HG03432 (cell line): ENCODE measurements around the gene KCNK4.

Source experiments
- ATAC-seq: cut with Tn5 transposase; IDR thresholded peaks from one replicate; pipeline ENCODE4 v1.9.1; 2021; ENCODE audit warnings: mild to moderate bottlenecking, moderate library complexity; ENCODE audit not compliant: unreplicated experiment

The KCNK4 gene

DNA sequence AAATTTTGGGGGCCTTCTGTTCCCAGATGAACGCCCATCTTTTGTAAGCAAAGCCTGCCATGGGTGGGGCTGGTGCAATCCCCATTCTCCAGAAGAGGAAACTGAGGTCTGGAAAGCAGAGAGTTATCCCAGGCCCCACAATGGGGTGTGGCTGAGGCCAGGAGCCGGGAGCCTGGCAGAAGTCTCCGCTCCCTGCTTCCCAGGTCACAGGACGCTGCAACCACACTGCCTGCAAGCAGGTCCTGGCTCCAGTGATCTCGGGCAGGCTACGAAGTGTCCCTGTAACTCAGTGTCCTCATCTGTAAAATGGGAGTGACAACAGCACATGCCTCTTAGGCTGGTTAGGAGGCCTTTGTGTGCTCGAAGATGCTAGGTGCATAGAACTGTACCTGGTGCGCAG, 38.1 kb upstream of the KCNK4 start:
- ATAC-seq, result no peak

- ATAC-seq, result no peak
Measured at GRCh38 chr11:64253481-64253880, 37.6 kb upstream of the KCNK4 start.

DNA sequence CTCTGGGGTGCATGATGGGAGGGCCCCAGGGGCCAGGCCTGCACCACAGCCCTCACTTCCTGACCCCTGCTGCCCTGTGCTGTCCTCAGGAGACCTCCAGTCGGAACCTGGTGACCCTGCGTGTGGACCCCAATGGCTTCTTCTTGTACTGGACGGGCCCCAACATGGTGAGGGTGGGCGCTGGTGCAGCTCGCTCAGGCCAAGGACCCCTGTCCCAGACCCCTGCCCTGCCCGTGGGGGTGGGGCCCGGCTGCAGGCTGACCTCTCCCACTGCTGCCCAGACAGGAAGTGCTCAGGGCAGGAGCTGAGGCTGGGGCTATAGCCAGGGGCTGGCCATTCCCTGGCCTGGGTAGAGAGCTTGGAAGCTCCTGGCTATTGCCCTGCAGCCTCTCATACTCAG, 36.8 kb upstream of the KCNK4 start:
- no peak for ATAC-seq

GRCh38 chr11:64255135-64256128, 35.7 kb upstream of the KCNK4 start:
- ATAC-seq, result no peak

GRCh38 chr11:64256300-64256699, 34.8 kb upstream of the KCNK4 start:
- ATAC-seq, result no peak

DNA sequence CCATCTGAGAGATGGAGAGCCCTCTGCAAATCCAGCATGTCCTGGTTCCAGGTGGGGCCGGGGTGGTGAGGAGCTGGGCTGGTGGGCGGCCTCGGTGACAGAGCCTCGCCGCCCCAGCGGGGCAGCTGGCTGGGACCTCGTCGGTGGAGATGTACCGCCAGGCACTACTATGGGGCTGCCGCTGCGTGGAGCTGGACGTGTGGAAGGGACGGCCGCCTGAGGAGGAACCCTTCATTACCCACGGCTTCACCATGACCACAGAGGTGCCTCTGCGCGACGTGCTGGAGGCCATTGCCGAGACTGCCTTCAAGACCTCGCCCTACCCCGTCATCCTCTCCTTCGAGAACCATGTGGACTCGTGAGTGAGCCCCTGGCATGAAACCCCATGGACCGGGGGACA, 32.7 kb upstream of the KCNK4 start:
- ATAC-seq, result no peak

DNA sequence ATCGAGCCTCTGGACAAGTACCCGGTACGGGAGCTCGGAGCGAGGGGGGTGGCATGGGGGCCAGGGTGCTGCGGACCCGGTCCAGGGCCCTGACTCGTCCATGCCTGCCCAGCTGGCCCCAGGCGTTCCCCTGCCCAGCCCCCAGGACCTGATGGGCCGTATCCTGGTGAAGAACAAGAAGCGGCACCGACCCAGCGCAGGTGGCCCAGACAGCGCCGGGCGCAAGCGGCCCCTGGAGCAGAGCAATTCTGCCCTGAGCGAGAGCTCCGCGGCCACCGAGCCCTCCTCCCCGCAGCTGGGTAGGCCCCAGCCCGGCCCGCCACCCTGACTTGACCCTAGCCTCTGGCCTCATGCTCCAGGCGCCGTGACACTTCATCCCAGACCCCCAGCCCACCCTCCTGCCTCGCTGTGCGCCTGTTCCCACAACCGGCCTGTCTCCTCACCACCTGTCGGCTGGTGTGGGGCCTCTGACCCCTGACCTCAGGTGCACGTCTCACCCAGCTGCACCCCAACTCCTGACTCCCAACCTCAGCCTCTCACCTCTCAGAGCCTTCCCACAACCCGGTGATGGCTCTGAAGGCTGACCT, 32.1 kb upstream of the KCNK4 start:
- ATAC-seq, result no peak

DNA sequence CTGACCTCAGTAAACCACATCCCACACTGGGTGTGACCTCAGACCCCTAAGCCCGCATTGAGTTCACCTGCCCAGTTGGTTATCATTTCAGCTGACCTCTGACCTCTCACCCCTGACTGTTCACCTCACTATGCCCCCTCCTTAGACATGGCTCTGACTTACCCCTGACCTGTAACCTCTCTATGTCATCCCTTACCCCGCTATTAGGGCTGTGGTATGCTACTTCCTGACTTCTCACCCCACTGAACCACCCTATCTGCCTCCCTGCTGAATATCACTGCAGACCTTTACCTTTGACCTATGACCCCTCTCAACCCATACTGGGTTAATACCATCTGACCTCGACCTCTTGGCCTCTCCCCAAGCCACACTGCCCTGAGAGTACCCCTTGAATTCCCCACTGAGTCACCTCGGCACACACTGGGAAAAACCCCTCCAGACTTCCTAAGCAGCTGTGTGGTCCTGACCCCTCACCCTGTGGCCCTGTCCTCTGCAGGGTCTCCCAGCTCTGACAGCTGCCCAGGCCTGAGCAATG, 31.5 kb upstream of the KCNK4 start:
- ATAC-seq, result no peak

GRCh38 chr11:64260147-64260708, 30.9 kb upstream of the KCNK4 start:
- ATAC-seq, result no peak

DNA sequence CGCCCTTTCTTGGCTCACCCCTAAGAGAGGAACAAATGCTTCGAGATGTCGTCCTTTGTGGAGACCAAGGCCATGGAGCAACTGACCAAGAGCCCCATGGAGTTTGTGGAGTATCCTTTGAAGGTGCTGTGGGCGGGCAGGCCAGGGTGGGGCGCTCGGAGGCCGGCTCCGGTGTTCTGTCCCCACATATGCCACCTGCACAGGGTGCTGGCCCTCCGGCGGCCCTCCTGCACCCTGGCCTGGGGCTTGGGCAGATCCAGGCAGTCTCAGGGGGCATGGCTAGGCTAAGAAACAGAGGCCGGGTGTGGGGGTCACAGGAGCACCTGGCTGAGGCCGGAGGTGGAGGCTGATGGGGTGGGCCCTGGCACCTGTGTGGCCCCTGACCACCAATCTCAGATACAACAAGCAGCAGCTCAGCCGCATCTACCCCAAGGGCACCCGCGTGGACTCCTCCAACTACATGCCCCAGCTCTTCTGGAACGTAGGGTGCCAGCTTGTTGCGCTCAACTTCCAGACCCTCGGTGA, 29.5 kb upstream of the KCNK4 start:
- ATAC-seq, result no peak

DNA sequence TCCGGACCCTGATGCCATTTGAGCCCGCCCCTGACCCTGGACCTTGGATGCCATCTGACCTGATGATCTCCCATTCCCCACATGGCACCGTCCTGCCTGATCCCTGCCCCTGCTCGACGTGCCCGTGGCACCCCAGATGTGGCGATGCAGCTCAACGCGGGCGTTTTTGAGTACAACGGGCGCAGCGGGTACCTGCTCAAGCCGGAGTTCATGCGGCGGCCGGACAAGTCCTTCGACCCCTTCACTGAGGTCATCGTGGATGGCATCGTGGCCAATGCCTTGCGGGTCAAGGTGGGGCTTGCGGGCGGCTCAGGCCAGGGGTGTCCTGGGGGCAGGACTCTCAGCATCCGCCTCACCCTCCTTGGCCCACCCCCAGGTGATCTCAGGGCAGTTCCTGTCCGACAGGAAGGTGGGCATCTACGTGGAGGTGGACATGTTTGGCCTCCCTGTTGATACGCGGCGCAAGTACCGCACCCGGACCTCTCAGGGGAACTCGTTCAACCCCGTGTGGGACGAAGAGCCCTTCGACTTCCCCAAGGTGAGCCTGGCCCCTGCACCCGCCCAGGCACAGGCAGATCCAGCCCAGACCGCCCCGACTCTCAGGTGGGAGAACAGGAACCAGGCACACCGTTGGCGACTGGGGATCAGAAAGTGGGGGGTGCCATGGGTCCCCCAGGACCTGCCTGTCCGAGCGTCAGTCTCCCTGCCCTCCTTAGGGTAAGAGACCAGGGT, 28.7 kb upstream of the KCNK4 start:
- ATAC-seq, result no peak

DNA sequence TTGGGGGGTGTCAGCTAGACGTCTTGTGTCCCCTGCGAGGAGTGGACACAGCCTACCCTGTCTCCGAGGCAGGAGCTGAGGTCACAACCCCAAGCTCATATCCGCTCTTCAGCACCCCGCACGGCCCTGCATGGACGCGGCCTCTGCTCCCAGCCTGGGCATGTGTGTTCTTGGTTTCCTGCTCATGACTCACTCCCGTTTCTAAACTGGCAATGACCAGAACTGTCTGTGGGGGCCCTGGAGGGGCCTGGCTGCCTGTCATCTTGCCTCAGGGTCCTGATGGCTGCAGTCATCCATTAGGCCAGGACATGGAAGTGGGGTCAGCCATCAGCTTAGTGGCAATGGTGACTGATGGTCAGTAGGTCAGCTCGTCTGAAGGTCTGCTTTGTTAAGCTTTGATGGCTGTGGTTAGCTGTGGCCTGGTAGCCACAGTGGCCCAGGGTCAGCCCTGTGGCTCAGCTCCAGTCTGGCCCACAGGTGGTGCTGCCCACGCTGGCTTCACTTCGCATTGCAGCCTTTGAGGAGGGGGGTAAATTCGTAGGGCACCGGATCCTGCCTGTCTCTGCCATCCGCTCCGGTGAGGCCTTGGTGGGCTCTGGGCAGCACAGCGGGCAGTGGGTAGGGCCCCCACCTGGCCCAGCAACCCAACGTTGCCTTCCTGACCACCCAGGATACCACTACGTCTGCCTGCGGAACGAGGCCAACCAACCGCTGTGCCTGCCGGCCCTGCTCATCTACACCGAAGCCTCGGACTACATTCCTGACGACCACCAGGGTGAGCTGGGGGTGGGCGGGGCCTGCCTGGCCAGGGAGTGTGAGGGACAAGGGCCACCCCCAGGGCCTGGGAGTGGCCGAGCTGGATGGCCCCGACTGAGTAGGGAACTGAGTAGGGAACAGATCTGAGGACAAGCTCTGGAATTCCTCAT, 27.8 kb upstream of the KCNK4 start:
- ATAC-seq, result no peak

DNA sequence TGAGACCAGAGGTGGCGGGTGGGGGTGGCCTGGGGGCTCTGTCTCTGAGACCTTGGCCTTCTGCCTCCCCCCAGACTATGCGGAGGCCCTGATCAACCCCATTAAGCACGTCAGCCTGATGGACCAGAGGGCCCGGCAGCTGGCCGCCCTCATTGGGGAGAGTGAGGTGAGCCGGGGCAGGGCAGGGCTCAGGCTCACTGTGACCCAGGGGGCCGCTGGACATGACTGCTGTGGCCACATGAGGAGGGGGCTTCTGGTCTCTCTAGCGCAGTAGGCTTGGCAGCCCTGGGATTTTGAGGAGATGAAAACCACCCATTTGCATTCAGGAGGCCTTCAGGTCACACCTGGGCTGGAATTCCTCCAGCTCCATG, 27.2 kb upstream of the KCNK4 start:
- ATAC-seq, result no peak

- ATAC-seq, result no peak
Measured at GRCh38 chr11:64264371-64264852, 26.7 kb upstream of the KCNK4 start.

GRCh38 chr11:64265176-64266160, 25.6 kb upstream of the KCNK4 start:
- ATAC-seq, result no peak

DNA sequence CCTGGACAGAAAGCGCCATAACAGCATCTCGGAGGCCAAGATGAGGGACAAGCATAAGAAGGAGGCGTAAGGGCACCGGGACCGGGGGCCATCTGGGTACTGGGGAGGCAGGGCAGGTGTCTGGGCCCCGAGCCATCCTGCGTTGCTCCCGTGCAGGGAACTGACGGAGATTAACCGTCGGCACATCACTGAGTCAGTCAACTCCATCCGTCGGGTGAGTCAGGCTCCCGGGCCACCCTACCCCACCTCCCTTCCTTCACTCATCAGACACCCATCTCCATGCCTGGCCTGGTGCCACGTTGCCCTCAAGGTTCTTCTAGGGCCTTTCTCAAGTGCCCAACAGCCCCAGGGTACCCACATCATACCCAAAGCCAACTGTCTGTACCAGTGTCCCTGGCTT, 24.8 kb upstream of the KCNK4 start:
- ATAC-seq, result no peak

DNA sequence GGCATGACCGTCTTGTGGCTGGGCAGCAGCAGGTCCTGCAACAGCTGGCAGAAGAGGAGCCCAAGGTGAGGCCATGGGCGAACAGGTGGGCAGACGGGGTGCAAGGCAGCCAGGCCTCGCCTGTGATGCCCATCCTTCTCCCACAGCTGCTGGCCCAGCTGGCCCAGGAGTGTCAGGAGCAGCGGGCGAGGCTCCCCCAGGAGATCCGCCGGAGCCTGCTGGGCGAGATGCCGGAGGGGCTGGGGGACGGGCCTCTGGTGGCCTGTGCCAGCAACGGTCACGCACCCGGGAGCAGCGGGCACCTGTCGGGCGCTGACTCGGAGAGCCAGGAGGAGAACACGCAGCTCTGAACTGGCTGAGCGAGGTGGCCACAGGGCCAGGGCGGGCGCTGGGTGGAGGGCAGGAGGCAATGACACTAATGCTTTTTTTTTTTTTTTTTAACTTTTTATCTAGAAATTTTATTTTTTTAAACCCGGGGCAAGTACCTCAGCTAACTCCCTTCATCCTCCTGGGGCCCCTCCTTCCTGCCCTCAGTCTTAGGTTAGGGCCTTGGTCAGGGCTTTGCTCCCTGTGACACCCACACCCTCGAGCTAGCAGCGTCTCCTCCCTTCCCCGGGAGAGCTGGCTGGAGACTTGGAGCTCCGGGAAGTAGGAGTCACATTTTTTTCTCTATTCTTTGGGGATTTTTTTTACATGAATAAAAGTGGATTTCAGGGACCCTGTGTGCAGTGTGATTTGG, 23.7 kb upstream of the KCNK4 start:
- no peak for ATAC-seq
